Stimulated activated CD8-positive, alpha-beta memory T cell treated with anti-CD3 and anti-CD28 coated beads, Interleukin-2, amount 100 ng/mL, for 48 hours (primary cell): ENCODE data around the gene UXS1.
"Not testable (repeated sequence)": the region's sequence is repeated elsewhere in the genome, so short reads cannot be mapped to it uniquely, and the experiment has no call there.

Experiments
- DNase-seq, 2 donors: peaks; one replicate each; pipeline ENCODE4 v3.0.0-alpha.2; 2020; ENCODE audit warnings: low read depth in 2 of 2

The UXS1 gene

GRCh38 chr2:106193977-106194778, at the start of gene UXS1:
Gene UXS1, minus strand, starts transcription at chr2:106194301. Its CDS starts 60 bp downstream, at chr2:106194241.
- peak; percentile 97 for DNase-seq

DNA sequence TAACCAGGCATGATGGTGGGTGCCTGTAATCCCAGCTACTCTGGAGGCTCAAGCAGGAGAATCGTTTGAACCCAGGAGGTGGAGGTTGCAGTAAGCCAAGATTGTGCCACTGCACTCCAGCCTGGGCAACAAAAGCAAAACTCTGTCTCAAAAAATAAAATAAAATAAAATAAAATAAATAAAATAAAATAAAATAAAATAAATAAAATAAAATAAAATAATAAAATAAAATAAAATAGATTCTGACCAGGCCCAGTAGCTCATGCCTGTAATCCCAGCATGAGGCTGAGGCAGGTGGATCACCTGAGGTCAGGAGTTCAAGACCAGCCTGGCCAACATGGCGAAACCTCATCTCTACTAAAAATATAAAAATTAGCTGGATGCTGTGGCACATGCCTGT, 45.4 kb upstream of the UXS1 start:
- not testable (repeated sequence) for DNase-seq

DNA sequence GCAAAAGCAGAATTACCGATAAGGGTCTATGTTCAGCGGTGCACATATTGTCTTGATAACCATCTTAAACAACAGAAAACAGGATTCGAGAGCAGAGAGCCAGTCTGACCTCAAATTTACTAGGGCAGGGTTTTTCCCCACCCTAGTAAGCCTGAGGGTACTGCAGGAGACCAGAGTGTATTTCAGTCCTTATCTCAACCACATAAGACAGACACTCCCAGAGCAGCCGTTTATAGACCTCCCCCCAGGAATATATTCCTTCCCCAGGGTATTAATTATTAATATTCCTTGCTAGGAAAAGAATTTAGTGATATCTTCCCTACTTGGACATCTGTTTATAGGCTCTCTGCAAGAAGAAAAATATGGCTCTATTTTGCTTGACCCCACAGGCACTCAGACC, 41.3 kb upstream of the UXS1 start:
- DNase-seq, result not testable (repeated sequence)

- DNase-seq, result no peak
These were observed 39.2 kb upstream of the UXS1 start for GRCh38 chr2:106233350-106233706.

GRCh38 chr2:106232638-106233349, 38.7 kb upstream of the UXS1 start:
- DNase-seq, result no peak

- DNase-seq, result no peak
These were observed 29.2 kb upstream of the UXS1 start for GRCh38 chr2:106223347-106223746.

DNA sequence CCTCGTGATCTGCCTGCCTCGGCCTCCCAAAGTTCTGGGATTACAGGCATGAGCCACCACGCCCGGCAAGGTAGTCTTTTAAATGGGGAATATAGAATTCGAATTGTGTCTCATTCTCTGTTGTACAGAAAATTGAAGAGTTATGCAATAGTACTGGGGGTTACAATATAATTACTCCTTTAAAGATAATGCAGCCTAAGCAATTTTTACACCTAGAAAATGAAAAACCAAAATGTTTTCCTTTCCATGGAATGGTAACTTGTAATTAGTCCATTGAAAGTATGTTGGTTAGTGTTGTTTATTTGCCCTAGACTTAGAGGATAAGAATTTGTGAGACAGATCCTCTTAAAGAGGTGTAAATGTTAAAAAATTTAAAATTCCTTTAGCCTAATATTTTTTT, 28.0 kb upstream of the UXS1 start:
- not testable (repeated sequence) for DNase-seq

GRCh38 chr2:106219813-106220212, 25.7 kb upstream of the UXS1 start:
- no peak for DNase-seq

GRCh38 chr2:106219157-106219556, 25.1 kb upstream of the UXS1 start:
- DNase-seq, result not testable (repeated sequence)

GRCh38 chr2:106208874-106209273, 14.8 kb upstream of the UXS1 start:
- DNase-seq, result no peak

- DNase-seq, result no peak
These were observed 14.3 kb upstream of the UXS1 start for GRCh38 chr2:106208399-106208798.

DNA sequence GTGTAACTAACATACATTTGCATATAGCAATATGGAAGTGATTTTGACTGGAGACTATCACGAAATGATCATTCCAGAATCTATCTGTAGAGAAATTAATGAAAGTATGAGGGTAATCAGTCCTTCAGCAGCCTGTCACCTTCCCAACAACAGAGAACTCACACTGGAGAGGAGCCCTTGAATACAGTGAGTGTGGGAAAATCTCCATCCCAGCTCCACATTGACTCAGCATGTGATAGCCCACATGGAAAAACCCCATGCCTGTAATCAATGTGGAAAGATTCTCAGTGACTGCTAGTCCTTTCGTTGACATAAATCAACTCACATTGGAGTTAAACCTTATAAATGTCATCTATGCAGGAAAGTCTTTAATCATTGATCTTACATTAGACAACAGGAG, 13.1 kb upstream of the UXS1 start:
- no peak for DNase-seq

GRCh38 chr2:106205488-106205887, 11.4 kb upstream of the UXS1 start:
- no peak for DNase-seq

DNA sequence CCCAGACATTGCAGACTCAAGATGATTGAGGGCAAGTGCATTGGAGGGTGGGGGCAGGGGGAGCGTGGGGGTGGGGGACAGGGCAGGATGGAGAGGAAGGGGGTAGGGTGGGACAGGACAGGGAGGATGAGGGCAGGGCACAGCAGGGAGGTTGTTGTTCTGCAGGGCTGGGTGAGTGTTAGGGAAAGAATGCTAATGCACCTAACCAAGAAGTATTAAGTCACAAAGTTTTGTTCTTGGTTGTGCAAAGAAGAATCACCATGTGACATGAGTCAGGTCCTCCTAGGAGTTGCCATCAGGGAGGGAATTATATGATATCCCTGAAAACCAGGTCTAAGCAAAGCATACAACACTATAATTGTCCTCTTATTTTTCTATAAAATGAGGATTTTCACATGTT, 10.4 kb upstream of the UXS1 start:
- DNase-seq, result not testable (repeated sequence)

DNA sequence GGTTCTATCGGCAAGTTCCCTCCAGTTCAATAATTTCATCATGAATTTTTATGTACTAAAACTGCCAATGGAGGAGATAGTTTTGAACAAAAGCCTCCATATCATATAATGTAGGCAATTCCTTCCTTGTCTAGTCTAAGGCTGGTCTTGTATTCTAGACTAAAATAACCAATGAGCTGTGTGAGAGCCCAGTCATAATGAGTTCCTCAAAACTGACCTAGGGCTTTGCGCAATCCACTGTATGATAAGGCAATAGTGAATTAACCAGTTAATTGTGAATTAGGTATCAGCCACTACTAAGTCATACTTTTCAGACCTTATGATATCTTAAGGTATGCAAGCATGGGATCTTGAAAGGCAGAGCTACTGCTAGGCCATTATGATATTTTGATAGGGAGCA, 7.6 kb upstream of the UXS1 start:
- DNase-seq, result no peak

DNA sequence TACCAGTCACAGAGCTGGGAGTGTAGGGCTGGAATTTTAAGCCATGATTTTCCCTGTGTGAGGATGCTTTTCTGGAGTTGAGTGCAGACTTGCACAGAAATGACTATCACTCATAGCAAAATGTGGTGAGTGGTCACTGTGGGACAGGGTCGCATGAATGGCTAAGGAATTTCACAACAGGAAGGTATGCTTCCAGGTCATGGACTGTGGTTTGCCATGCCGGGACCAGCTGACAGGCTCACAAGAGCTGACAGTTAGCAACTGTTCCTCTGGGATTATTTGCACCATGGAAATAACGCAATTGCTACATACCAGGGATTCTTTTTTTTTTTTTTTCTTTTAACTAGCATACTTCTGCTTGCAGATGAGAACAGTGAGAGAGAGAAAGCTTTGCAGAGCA, 3.8 kb upstream of the UXS1 start:
- no peak for DNase-seq

GRCh38 chr2:106195981-106196380, 1.9 kb upstream of the UXS1 start:
- no peak for DNase-seq

GRCh38 chr2:106195456-106195855, 1.4 kb upstream of the UXS1 start:
- no peak for DNase-seq

DNA sequence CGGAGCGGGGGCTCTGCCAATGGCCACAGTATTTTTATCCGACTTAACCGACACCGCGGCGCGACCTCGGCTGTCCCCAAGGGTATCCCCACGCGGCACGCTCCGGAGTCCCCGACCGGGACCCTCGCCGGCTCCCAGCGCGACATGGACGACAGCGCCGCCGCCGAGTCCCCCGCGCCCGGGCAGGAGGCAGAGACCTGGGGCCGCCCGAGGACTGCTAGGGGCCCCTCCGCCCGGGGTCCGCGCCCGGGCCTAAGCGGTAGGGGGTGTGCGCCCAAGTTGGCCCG, 468 bp downstream of the UXS1 start:
- DNase-seq, result no peak

DNA sequence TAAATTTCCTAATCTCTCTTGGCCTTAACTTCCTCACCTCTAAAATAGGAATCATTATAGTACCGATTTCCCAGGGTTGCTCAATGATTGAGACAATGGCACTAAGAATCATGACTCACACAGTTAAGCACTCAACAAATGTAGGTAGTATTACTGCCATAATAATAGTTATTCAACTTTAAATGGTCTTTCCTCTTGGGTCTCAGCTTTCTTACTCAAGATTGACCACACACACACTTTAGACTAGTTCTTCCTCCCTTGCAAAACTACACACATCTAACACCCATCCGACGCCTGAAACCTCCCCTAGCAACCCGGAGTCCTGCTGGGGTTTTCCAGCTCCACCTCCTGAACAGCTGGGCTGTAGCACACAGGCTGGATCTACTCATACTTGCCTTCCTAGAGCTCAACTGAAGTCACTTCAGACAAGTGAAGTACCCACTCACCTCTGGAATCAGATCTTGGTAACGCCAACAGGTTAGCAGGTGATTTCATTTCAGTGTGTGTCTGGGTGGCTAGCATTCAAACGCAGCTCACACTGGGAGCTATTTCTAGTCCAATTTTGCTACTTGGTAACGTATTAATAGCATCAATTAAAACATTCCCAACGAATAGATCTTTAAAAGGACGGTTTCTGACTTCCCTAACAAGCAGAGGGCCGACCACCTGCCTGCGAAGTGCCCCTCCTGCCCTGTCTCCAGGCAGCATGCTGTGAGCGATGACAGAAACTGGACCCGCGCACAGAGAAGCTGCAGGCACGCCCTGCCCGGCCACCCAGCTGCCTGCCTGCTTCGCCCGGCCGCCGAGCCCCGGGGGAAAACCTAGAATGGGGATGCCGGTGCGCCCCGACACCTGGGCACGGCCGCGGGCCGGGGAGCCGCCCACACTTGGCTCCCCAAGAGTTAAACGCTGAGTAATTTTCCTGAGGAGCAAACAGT, 1.1 kb downstream of the UXS1 start:
- peak; percentile 30 to 33 for DNase-seq

- no peak for DNase-seq
These were observed 2.5 kb downstream of the UXS1 start for GRCh38 chr2:106191511-106192016.

GRCh38 chr2:106189764-106190468, 4.2 kb downstream of the UXS1 start:
- no peak for DNase-seq
